B cell (primary cell): ENCODE data around the gene AARS1. TPM values are rescaled to one million over a fixed set of nuclear protein-coding genes. Genes with fewer than 3 reads are reported as not detected.

Source experiments
- ATAC-seq: fragments of 200-7000 bp; cut with Tn5 transposase; one replicate; pipeline ENCODE4 v1.10.0; 2021; ENCODE audit warnings: low read depth, mild to moderate bottlenecking, moderate number of reproducible peaks, moderate library complexity
- CTCF ChIA-PET: fragments of 350-600 bp; sonication (Branson Sonifier 250); formaldehyde crosslinking; loops from one replicate; lab custom pipeline; 2021; ENCODE audit warnings: antibody characterized with exemption, inconsistent platforms; lab: Charles Lee
- POLR2A ChIA-PET: fragments of 350-600 bp; sonication (Branson Sonifier 250); formaldehyde crosslinking; loops from one replicate; lab custom pipeline; 2021; ENCODE audit warnings: antibody characterized with exemption; lab: Charles Lee
- DNase-seq: peaks from one replicate; pipeline ENCODE4 v3.0.0; 2013
- H2AFZ ChIP-seq: 2 replicates; pipeline ENCODE4 v1.6.1; 2012; ENCODE audit warnings: mild to moderate bottlenecking, low read depth, low read length; ENCODE audit not compliant: insufficient read depth, poor library complexity, severe bottlenecking
- H3K27ac ChIP-seq, 2 donors: 1 replicate in 1 of 2; 2 replicates in 1 of 2; pipeline ENCODE4 v1.5.1; 2012 to 2013; ENCODE audit warnings: low read length in 2 of 2, mild to moderate bottlenecking in 2 of 2, moderate library complexity in 1 of 2
- H3K27me3 ChIP-seq, 4 experiments: fragments of 200-600 bp in 1 of 4; sonication (generic) in 1 of 4; replicated peaks in 1 of 4; 1 replicate in 2 of 4; 2 replicates in 2 of 4; pipeline versions ENCODE4 v1.6.1 to v1.7.0; 2013 to 2016; ENCODE audit warnings: low read length in 3 of 4, mild to moderate bottlenecking in 2 of 4, mixed read lengths in 1 of 4, moderate library complexity in 1 of 4; ENCODE audit not compliant: insufficient read depth in 4 of 4, control insufficient read depth in 3 of 4; ENCODE audit errors: control extremely low read depth in 1 of 4
- H3K36me3 ChIP-seq, 2 experiments: replicated peaks in 1 of 2; 1 replicate in 1 of 2; 2 replicates in 1 of 2; pipeline versions ENCODE4 v1.6.1 to v1.7.1; 2013; ENCODE audit warnings: low read length in 1 of 2; ENCODE audit not compliant: insufficient read depth in 2 of 2, control insufficient read depth in 1 of 2; ENCODE audit errors: control extremely low read depth in 1 of 2, extremely low read depth in 1 of 2
- H3K4me1 ChIP-seq, 2 donors: fragments of 200-600 bp in 1 of 2; sonication (generic) in 1 of 2; 1 replicate in 1 of 2; 2 replicates in 1 of 2; pipeline versions ENCODE4 v1.5.1 to v1.6.1; 2013 to 2017; ENCODE audit warnings: low read length in 2 of 2; ENCODE audit not compliant: control insufficient read depth in 2 of 2, insufficient read depth in 2 of 2
- H3K4me2 ChIP-seq: replicated peaks from 2 replicates; pipeline ENCODE3; 2012; ENCODE audit warnings: mild to moderate bottlenecking, low read depth, low read length; ENCODE audit not compliant: poor library complexity, severe bottlenecking
- H3K4me3 ChIP-seq, 5 experiments: fragments of 200-600 bp in 1 of 5; sonication (generic) in 1 of 5; 1 replicate in 3 of 5; 2 replicates in 2 of 5; pipeline versions ENCODE4 v1.5.1 to v1.7.0; 2011 to 2016; ENCODE audit warnings: low read length in 4 of 5, mild to moderate bottlenecking in 4 of 5, low read depth in 2 of 5, control low read depth in 1 of 5, moderate library complexity in 1 of 5; ENCODE audit not compliant: insufficient read depth in 1 of 5; ENCODE audit errors: control extremely low read depth in 1 of 5, extremely low read depth in 1 of 5
- H3K79me2 ChIP-seq: fragments of 200-600 bp; sonication (generic); one replicate; pipeline ENCODE4 v1.6.0; 2016; ENCODE audit warnings: low read length; ENCODE audit not compliant: control insufficient read depth, insufficient read depth
- H3K9ac ChIP-seq: fragments of 200-600 bp; sonication (generic); 2 replicates; pipeline ENCODE4 v1.6.1; 2017; ENCODE audit warnings: mild to moderate bottlenecking, low read length, moderate library complexity
- H3K9me3 ChIP-seq, 3 donors: one replicate each; pipeline versions ENCODE4 v1.6.1 to v1.7.1; 2013; ENCODE audit warnings: low read length in 2 of 3; ENCODE audit not compliant: control insufficient read depth in 2 of 3, insufficient read depth in 1 of 3; ENCODE audit errors: control extremely low read depth in 1 of 3
- H4K20me1 ChIP-seq: 2 replicates; pipeline ENCODE4 v1.6.0; 2012; ENCODE audit warnings: mild to moderate bottlenecking, low read length; ENCODE audit not compliant: insufficient read depth, control insufficient read depth, poor library complexity, severe bottlenecking
- H3K27ac Mint-ChIP-seq: one replicate; pipeline ENCODE4 v1.8.0; 2021; ENCODE audit warnings: mixed read lengths
- H3K27me3 Mint-ChIP-seq: one replicate; pipeline ENCODE4 v1.8.0; 2021; ENCODE audit warnings: mixed read lengths
- H3K4me1 Mint-ChIP-seq: one replicate; pipeline ENCODE4 v1.8.0; 2021; ENCODE audit warnings: mixed read lengths
- H3K4me3 Mint-ChIP-seq: one replicate; pipeline ENCODE4 v1.8.0; 2021; ENCODE audit warnings: mixed read lengths
- H3K9me3 Mint-ChIP-seq: one replicate; pipeline ENCODE4 v1.8.0; 2022; ENCODE audit warnings: mixed read lengths; ENCODE audit not compliant: insufficient read depth
- CTCF ChIP-seq: fragments of 200-600 bp; IDR thresholded peaks from one replicate; pipeline ENCODE4 v1.8.0; 2022; ENCODE audit warnings: antibody characterized with exemption, mild to moderate bottlenecking
- EZH2 ChIP-seq: IDR thresholded peaks from 2 replicates; pipeline ENCODE4 v1.6.1; 2012; ENCODE audit warnings: borderline replicate concordance, low read depth, mild to moderate bottlenecking, moderate library complexity, low read length; ENCODE audit not compliant: insufficient read depth, poor library complexity, severe bottlenecking
- WGBS: methylation state at CpG from one replicate; pipeline ENCODE4 v1.1.5; 2013; ENCODE audit warnings: missing lambda C conversion rate; ENCODE audit not compliant: insufficient coverage; 5-methylcytosine and 5-hydroxymethylcytosine counted together
- intact Hi-C: fragments of 100-400 bp; cut with micrococcal nuclease; formaldehyde crosslinking; loops from one replicate; pipeline ENCODE4 v1.10.0; 2022
- polyA plus RNA-seq: library from polyadenylated mRNA; depleted of rRNA; stranded (reverse); fragments of >200 nt; gene quantifications from 2 replicates; pipeline ENCODE4 v1.2.3, GENCODE V29; 2012
- total RNA-seq, 2 donors: library from RNA; stranded (reverse); fragments of 120-200 nt in 1 of 2; gene quantifications; 1 replicate in 1 of 2; 2 replicates in 1 of 2; pipeline versions ENCODE4 v1.2.3 to v1.2.4, GENCODE V29; 2013 to 2022

Gene AARS1
- total and polyA plus RNA-seq, 2 donors (not counting 1 experiment from before 2014, with no cell fraction given), result 27.7 to 57.8 TPM

GRCh38 chr16:70252355-70252988 lies 36.8 kb downstream of the AARS1 start:
- H3K4me1 Mint-ChIP-seq, result peaks cover 13% of the 10 kb centered on the region
- Histone ChIP-seq H3K27ac (no peak overlapping the region), H3K9me3 (peaks cover 0 to 8% (median 0%) of the 10 kb centered on the region in 3 donors), H3K27me3 (no peaks in the 10 kb centered on the region), H3K9ac (no peak overlapping the region), H3K4me3 (no peak overlapping the region), H3K4me2 (peak overlapping the region; percentile 94), H2AFZ (peak overlapping the region; percentile 84), H3K79me2 (peaks cover 11% of the 10 kb centered on the region), H4K20me1 (peaks cover 6% of the 10 kb centered on the region), H3K4me1 (peaks cover 0 to 24% of the 10 kb centered on the region in 2 donors), H3K36me3 (peaks cover 0 to 35% of the 10 kb centered on the region in 2 experiments)
- no peaks in the 10 kb centered on the region for H3K9me3 Mint-ChIP-seq
- H3K27me3 Mint-ChIP-seq, result no peaks in the 10 kb centered on the region
- peak overlapping the region; percentile 47 for H3K4me3 Mint-ChIP-seq
- ChIA-PET CTCF (interaction anchor here (0.6 to 1.8 kb wide), 10 partner anchors 10 to 273 kb away, joined by 3 to 6 read pairs (median 3); partner anchors contain the start of gene AARS1), POLR2A (no interaction called here)
- 97% methylated on average over 19 of the region's 21 CpGs for WGBS
- ATAC-seq, result no peak
- intact Hi-C loops, result loop anchor here (2.0 to 5.0 kb wide), 3 partner anchors 36 to 914 kb away; partner anchors contain the start of genes AARS1, COG8, FCSK and NIP7
- TF ChIP-seq CTCF (no peak), EZH2 (no peak)
- H3K27ac Mint-ChIP-seq, result peak overlapping the region; percentile 98
- peak; percentile 29 for DNase-seq
